Body of pancreas (tissue), 4 donors: ENCODE measurements around the gene TPPP. TPM values are rescaled to one million over a fixed set of nuclear protein-coding genes. Genes with fewer than 3 reads are reported as not detected.

Experiments
- ATAC-seq: fragments of 150-250 bp; one replicate; pipeline ENCODE4 v1.9.1; 2016
- DNase-seq, 4 donors: peaks; one replicate each; pipeline ENCODE4 v3.0.0-alpha.2; 2019
- H3K27ac ChIP-seq, 4 donors: fragments of 200-600 bp; sonication (generic); 1 replicate in 3 of 4; 2 replicates in 1 of 4; pipeline versions ENCODE4 v1.5.1 to v1.6.1; 2016 to 2019; ENCODE audit warnings: mild to moderate bottlenecking in 1 of 4, mixed read lengths in 1 of 4, moderate library complexity in 1 of 4
- H3K27me3 ChIP-seq, 2 donors: fragments of 200-600 bp; sonication (generic); one replicate each; pipeline ENCODE4 v1.6.0; 2016; ENCODE audit warnings: mild to moderate bottlenecking in 1 of 2
- H3K36me3 ChIP-seq, 2 donors: fragments of 200-600 bp; sonication (generic); replicated peaks in 1 of 2; 2 replicates each; pipeline ENCODE4 v1.5.1; 2016; ENCODE audit warnings: low read depth in 2 of 2; ENCODE audit not compliant: insufficient read depth in 1 of 2
- H3K4me1 ChIP-seq: fragments of 200-600 bp; sonication (generic); one replicate; pipeline ENCODE4 v1.6.0; 2016
- H3K4me3 ChIP-seq, 2 donors: fragments of 200-600 bp; sonication (generic); 1 replicate in 1 of 2; 2 replicates in 1 of 2; pipeline ENCODE4 v1.5.1; 2016 to 2019
- H3K9me3 ChIP-seq, 3 donors: fragments of 200-600 bp; sonication (generic); 1 replicate in 2 of 3; 2 replicates in 1 of 3; pipeline ENCODE4 v1.5.1; 2016
- CTCF ChIP-seq, 7 experiments: fragments of 450-650 bp in 4 of 7; fragments of 200-600 bp in 3 of 7; sonication (generic) in 3 of 7; IDR thresholded peaks; one replicate each; pipeline ENCODE4 v1.5.1; 2016 to 2019; ENCODE audit warnings: antibody characterized with exemption in 7 of 7
- POLR2A ChIP-seq, 3 donors: fragments of 450-650 bp; IDR thresholded peaks; one replicate each; pipeline ENCODE4 v1.6.1; 2016; ENCODE audit warnings: antibody characterized with exemption in 3 of 3, mild to moderate bottlenecking in 2 of 3
- WGBS, 2 donors: methylation state at CpG; one replicate each; pipeline ENCODE4 v1.1.5; 2017; 5-methylcytosine and 5-hydroxymethylcytosine counted together
- intact Hi-C: fragments of 100-400 bp; cut with DNase I; formaldehyde crosslinking; loops from one replicate; pipeline ENCODE4 v1.15.1; 2023
- total RNA-seq, 2 donors: library from RNA; depleted of rRNA; stranded (reverse); fragments of >200 nt; gene quantifications; one replicate each; pipeline ENCODE4 v1.1.0, GENCODE V29; 2016

TPPP gene
- total RNA-seq, 2 donors from 2014 or later = 2.6 to 5.2 TPM

- H3K27me3 ChIP-seq = no peaks in the 10 kb centered on the region
- WGBS, 2 donors = 93 to 95% methylated on average over 23 to 39 of the region's 40 CpGs
- no peaks in the 10 kb centered on the region for H3K9me3 ChIP-seq
- no peak overlapping the region for H3K27ac ChIP-seq
- no peaks in the 10 kb centered on the region for H3K36me3 ChIP-seq
- DNase-seq (peak in 1 of 4 donors; percentile 10), ATAC-seq (no peak)
- no peak overlapping the region for H3K4me3 ChIP-seq
- TF ChIP-seq POLR2A (IDR thresholded peaks at IDR 0.05) (no peak), CTCF (IDR thresholded peaks at IDR 0.05) (no peak)
- intact Hi-C loops = no loop called here
- peaks cover 11% of the 10 kb centered on the region for H3K4me1 ChIP-seq
These were observed 27.0 kb downstream of the TPPP start for GRCh38 chr5:665956-666711.

GRCh38 chr5:665541-665955, 27.6 kb downstream of the TPPP start:
- DNase-seq (peak in 2 of 4 donors; percentile 6 to 11), ATAC-seq (no peak)
- Histone ChIP-seq H3K9me3 (no peaks in the 10 kb centered on the region), H3K27me3 (no peaks in the 10 kb centered on the region), H3K27ac (no peak overlapping the region), H3K4me3 (no peak overlapping the region), H3K36me3 (no peaks in the 10 kb centered on the region), H3K4me1 (peaks cover 10% of the 10 kb centered on the region)
- intact Hi-C loops = no loop called here
- TF ChIP-seq CTCF (IDR thresholded peaks at IDR 0.05) (no peak), POLR2A (IDR thresholded peaks at IDR 0.05) (no peak)
- 69 to 77% methylated on average over 4 to 8 of the region's 8 CpGs for WGBS, 2 donors

DNA sequence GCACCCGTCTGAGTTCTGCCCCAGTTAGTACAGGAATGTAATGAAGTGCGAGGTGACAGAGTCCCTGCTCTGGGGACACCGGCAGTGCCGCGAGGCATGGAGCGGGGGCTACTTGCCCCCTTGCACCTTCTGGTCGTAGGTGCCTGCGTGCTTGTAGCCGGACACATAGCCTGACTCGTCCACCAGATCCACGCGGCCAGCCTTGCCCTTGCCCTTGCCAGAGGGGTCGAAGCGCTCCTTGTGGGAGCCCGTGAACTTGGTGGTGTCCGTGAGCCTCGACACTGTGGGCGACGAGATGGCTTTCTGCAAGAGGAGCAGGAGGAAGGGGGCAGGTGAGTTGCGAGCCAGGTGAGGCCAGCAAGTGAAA, 28.2 kb downstream of the TPPP start:
- peaks cover 10% of the 10 kb centered on the region for H3K4me1 ChIP-seq
- no peak for ATAC-seq
- H3K27me3 ChIP-seq = no peaks in the 10 kb centered on the region
- no peak overlapping the region for H3K4me3 ChIP-seq
- 97 to 98% methylated on average over 9 to 20 of the region's 20 CpGs for WGBS, 2 donors
- no peaks in the 10 kb centered on the region for H3K9me3 ChIP-seq
- peak in 2 of 4 donors; percentile 5 to 7 for DNase-seq
- no peak for TF ChIP-seq CTCF (IDR thresholded peaks at IDR 0.05)
- TF ChIP-seq POLR2A (IDR thresholded peaks at IDR 0.05) = no peak
- H3K36me3 ChIP-seq = no peaks in the 10 kb centered on the region
- intact Hi-C loops = no loop called here
- H3K27ac ChIP-seq = no peak overlapping the region

DNA sequence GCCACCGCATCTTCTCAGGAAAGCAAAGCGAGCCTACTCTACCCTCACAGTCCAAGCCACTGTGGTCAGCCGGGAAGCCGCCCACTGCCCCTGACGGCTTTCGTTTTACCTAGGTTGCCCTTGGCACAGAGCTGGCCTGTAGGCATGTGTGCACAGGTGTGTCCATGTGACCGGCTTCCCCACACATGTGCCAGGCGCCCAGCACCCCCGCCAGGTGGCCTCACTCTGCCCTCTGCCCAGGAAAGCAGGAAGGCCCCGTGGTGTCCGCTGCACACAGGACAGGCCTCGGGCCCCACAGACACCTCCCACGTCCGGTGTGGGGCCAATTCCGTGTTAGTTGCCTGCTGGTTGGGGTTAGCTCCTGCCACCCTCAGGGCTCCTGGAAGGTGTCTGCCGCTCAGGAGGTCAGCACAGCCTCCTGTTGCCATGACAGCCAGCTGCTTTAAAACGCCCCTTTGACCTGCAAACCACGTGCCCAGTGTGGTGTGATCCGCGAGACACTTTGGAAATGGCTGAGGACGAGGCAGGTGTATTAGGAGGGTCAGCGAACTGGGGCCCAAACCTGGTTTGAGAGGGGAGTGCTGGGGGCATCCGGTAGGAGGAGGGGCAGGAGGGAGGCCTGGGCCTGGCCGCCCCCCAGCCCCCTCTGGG, 28.7 kb downstream of the TPPP start:
- intact Hi-C loops = no loop called here
- DNase-seq (peak; percentile 65 to 86 (median 80)), ATAC-seq (peak; percentile 82)
- no peaks in the 10 kb centered on the region for H3K36me3 ChIP-seq
- no peaks in the 10 kb centered on the region for H3K9me3 ChIP-seq
- 64 to 100% methylated on average over 2 to 24 of the region's 24 CpGs for WGBS, 2 donors
- no peak overlapping the region for H3K4me3 ChIP-seq
- no peaks in the 10 kb centered on the region for H3K27me3 ChIP-seq
- H3K4me1 ChIP-seq = peaks cover 10% of the 10 kb centered on the region
- no peak overlapping the region for H3K27ac ChIP-seq
- TF ChIP-seq CTCF (IDR thresholded peaks at IDR 0.05) (peak in 3 of 7 experiments; percentile 18 to 37 (median 37)), POLR2A (IDR thresholded peaks at IDR 0.05) (no peak)
